Measurements from ENCODE around the gene ST3GAL3. TPM values are rescaled to one million over a fixed set of nuclear protein-coding genes. Genes with fewer than 3 reads are reported as not detected.

The ST3GAL3 gene
- total RNA-seq, 1 experiment from 2014 or later: 8.3 TPM

- no peak overlapping the region for H3K18ac ChIP-seq (ENCODE audit: insufficient read length, low read depth, low read length)
- no peaks in the 10 kb centered on the region for H3K79me2 ChIP-seq (ENCODE audit: insufficient read depth, low read length)
- no peak overlapping the region for H4K5ac ChIP-seq (ENCODE audit: insufficient read length, low read depth, low read length)
- Mint-ChIP-seq H3K4me1 (peaks cover 7 to 11% of the 10 kb centered on the region in 2 experiments), H3K4me3 (no peak overlapping the region), H3K36me3 (ENCODE audit: insufficient read depth in 1 of 3, low read depth in 3 of 3) (peaks cover under 1 to 3% (median under 1%) of the 10 kb centered on the region in 3 experiments; a peak in 6 of 7 replicates), H3K27ac (no peak overlapping the region), H3K9me3 (peaks cover 0 to under 1% of the 10 kb centered on the region in 2 experiments; a peak in 2 of 5 replicates), H3K27me3 (ENCODE audit: low read depth) (no peaks in the 10 kb centered on the region)
- no peak overlapping the region for H2BK12ac ChIP-seq (ENCODE audit: insufficient read length, low read depth, low read length)
- WGBS (ENCODE audit: extremely low coverage, insufficient read length, low lambda C conversion rate): no CpG with 5 or more reads among the region's 1 CpG
- no peak for DNase-seq
- H3K56ac ChIP-seq (ENCODE audit: insufficient read length, low read depth, low read length): no peak overlapping the region
- no peak overlapping the region for H2AFZ ChIP-seq (ENCODE audit: low read length)
- no peak overlapping the region for H4K8ac ChIP-seq (replicated peaks; ENCODE audit: insufficient read length, low read depth, low read length)
- no peaks in the 10 kb centered on the region for H3K79me1 ChIP-seq (ENCODE audit: insufficient read depth, low read depth, low read length, poor library complexity, severe bottlenecking)
- no peak overlapping the region for H2AK5ac ChIP-seq (ENCODE audit: insufficient read length, low read length)
- no peak overlapping the region for H4K91ac ChIP-seq (ENCODE audit: insufficient read length, low read depth, low read length)
- no peak overlapping the region for H2BK5ac ChIP-seq (ENCODE audit: insufficient read length, low read length)
- no peak overlapping the region for H3K23ac ChIP-seq (ENCODE audit: insufficient read length, low read depth, low read length)
- no peaks in the 10 kb centered on the region for H4K20me1 ChIP-seq (ENCODE audit: control insufficient read depth, insufficient read depth, insufficient read length)
- no peak overlapping the region for H2BK20ac ChIP-seq (ENCODE audit: low read depth, low read length, poor library complexity, severe bottlenecking)
- H3K9ac ChIP-seq (ENCODE audit: extremely low read depth, insufficient read length, low read length): no peak overlapping the region
- H3K14ac ChIP-seq (ENCODE audit: insufficient read depth, low read length): no peak overlapping the region
- peaks cover 2% of the 10 kb centered on the region; the same call in 1 of the 2 replicates for H3K4me1 ChIP-seq (ENCODE audit: insufficient read depth, low read length)
- no peaks in the 10 kb centered on the region for H3K9me3 ChIP-seq (ENCODE audit: control insufficient read depth, low read depth, low read length)
- no peak overlapping the region for H3K4me2 ChIP-seq (ENCODE audit: insufficient read depth, insufficient read length, low read length)
- no peaks in the 10 kb centered on the region for H3K23me2 ChIP-seq (ENCODE audit: insufficient read length, low read depth, low read length, poor library complexity, severe bottlenecking)
- H3K27ac ChIP-seq (ENCODE audit: insufficient read length, low read depth, low read length): no peak overlapping the region
- no peak overlapping the region for H3K4ac ChIP-seq (ENCODE audit: low read depth, low read length)
- no peak overlapping the region for H3T11ph ChIP-seq (ENCODE audit: low read length)
- TF ChIP-seq CTCF (conservative IDR thresholded peaks at IDR 0.05): no peak
- H2BK120ac ChIP-seq (ENCODE audit: low read depth, low read length, poor library complexity, severe bottlenecking): no peak overlapping the region
- no peaks in the 10 kb centered on the region for H3K27me3 ChIP-seq (ENCODE audit: insufficient read depth, low read length)
- H2BK15ac ChIP-seq (ENCODE audit: low read depth, low read length): no peak overlapping the region
These were observed 117.5 kb downstream of the ST3GAL3 start for GRCh38 chr1:43824795-43825194.
